Measurements from ENCODE around the gene LMO1.

The LMO1 gene

DNA sequence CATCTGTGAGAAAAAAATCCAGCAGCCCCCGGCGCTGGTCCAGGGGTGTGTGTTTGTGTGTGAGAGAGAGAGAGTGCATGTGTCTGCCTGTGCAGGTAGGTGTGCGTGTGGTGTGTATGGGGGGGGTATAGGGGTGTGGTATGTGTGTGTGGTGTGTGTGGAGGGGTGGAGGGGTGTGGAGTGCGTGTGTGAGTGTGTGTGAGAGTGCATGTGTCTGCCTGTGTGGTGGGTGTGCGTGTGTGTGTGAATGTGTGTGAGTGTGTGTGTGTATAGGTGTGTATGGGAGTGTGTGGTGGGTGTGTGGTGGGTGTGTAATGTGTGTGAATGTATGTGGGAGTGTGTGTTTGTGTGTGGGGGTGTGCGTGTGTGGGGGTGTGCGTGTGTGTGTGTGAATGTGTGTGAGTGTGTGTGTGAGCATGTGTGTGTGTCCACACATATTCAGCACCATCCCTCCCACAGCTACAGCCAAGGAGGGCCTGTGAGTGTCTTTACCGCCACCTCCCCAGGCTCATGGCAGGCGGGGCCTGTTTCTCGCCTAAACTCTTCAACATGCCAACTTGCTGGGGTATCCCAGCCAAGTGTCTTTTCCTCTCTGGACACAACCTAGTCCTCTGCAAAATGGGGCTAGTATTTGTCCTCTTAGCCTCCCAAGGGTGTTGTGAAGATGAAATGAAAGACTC, 11.9 kb downstream of the LMO1 start:
- no peaks in the 10 kb centered on the region for H3K4me1 ChIP-seq (ENCODE audit: insufficient read depth, low read length)
- H3K9me3 ChIP-seq (ENCODE audit: insufficient read depth, low read depth, low read length): no peaks in the 10 kb centered on the region
- H3K36me3 ChIP-seq (ENCODE audit: insufficient read depth, low read depth, low read length): no peaks in the 10 kb centered on the region
- H3K27me3 ChIP-seq (ENCODE audit: insufficient read depth, low read length): peaks cover 4% of the 10 kb centered on the region; the same call in 1 of the 2 replicates
- H3K9ac ChIP-seq (ENCODE audit: low read depth, low read length): no peak overlapping the region
- H3K4me3 ChIP-seq (ENCODE audit: low read length): no peak overlapping the region
- H3K27ac ChIP-seq (ENCODE audit: low read length): no peak overlapping the region

DNA sequence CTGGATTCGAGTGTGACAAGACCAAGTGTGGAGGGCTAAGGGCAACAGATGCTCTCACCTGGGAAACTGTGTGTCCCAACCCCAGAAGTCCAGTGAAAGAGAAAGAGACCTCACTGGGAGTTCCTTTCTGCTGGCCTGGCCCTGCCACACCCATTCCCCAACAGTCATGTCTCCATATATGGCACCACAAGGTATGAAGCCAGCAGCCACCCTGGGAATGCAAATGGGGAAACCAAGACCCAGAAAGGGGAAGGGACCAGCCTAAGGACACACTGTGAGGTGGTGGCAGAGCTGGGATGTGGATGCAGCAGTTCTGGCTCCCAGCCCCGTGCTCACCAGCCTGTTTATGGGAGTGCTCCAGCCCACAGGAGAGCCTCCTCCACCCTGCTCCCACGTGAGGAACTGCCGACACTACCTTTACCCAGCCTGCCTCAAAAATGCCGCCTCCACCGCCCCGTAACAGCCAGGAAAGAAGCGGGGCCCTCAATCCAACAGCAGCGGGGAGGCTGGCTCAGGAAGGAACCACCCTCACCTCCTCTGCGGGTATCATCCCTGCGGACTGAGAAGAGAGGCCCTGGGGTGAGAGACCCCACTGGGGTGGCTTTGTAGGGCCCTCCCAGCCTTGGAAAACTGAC, 12.6 kb downstream of the LMO1 start:
- Histone ChIP-seq H3K27ac (ENCODE audit: low read length) (no peak overlapping the region), H3K36me3 (ENCODE audit: insufficient read depth, low read depth, low read length) (no peaks in the 10 kb centered on the region), H3K9me3 (ENCODE audit: insufficient read depth, low read depth, low read length) (no peaks in the 10 kb centered on the region), H3K4me3 (ENCODE audit: low read length) (no peak overlapping the region), H3K27me3 (ENCODE audit: insufficient read depth, low read length) (peaks cover 4% of the 10 kb centered on the region; the same call in 1 of the 2 replicates), H3K4me1 (ENCODE audit: insufficient read depth, low read length) (no peaks in the 10 kb centered on the region), H3K9ac (ENCODE audit: low read depth, low read length) (no peak overlapping the region)

DNA sequence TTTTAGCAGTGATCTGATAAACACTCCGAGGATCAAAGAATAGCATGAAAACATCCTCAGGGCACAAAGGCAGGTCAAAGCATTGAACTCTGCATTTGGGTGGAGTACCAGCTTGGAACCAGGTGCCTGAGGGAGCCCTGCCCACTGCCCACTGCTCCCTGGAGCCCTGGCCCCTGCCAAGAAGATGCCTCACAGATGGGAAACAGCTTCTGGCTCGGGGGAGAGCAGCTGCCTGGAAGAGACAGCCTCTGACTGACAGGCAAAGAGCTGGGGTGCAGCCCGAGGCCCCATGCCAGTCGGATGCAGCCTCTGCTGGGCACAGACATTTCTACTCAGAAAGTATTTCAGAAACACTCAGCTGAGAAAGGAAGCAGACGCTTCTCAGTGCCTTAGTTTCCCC, 13.2 kb downstream of the LMO1 start:
- Histone ChIP-seq H3K27me3 (ENCODE audit: insufficient read depth, low read length) (peaks cover 4% of the 10 kb centered on the region; the same call in 1 of the 2 replicates), H3K9me3 (ENCODE audit: insufficient read depth, low read depth, low read length) (no peaks in the 10 kb centered on the region), H3K4me3 (ENCODE audit: low read length) (no peak overlapping the region), H3K4me1 (ENCODE audit: insufficient read depth, low read length) (no peaks in the 10 kb centered on the region), H3K27ac (ENCODE audit: low read length) (no peak overlapping the region), H3K9ac (ENCODE audit: low read depth, low read length) (no peak overlapping the region), H3K36me3 (ENCODE audit: insufficient read depth, low read depth, low read length) (no peaks in the 10 kb centered on the region)

DNA sequence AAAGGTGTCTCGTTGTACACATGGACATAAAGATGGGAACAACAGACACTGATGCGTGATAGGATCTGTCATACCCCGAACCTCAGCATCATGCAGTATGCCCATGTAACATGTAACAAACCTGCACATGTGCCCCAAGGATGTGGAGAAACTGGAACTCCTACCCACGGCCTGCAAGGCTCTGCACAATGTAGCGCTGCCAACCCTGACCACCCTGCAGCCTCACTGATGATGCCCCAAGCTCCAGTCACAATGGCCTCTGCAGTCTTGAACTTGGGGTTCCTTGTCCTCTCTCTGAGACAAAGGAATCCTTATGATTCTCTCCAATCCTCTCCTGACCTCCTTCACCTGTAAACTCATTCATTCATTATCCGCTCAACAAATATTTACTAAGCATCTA, 14.2 kb downstream of the LMO1 start:
- H3K9me3 ChIP-seq (ENCODE audit: insufficient read depth, low read depth, low read length): no peaks in the 10 kb centered on the region
- H3K4me3 ChIP-seq (ENCODE audit: low read length): no peak overlapping the region
- no peak overlapping the region for H3K9ac ChIP-seq (ENCODE audit: low read depth, low read length)
- peaks cover 4% of the 10 kb centered on the region; the same call in 1 of the 2 replicates for H3K27me3 ChIP-seq (ENCODE audit: insufficient read depth, low read length)
- H3K36me3 ChIP-seq (ENCODE audit: insufficient read depth, low read depth, low read length): no peaks in the 10 kb centered on the region
- H3K27ac ChIP-seq (ENCODE audit: low read length): no peak overlapping the region
- no peaks in the 10 kb centered on the region for H3K4me1 ChIP-seq (ENCODE audit: insufficient read depth, low read length)

- no peaks in the 10 kb centered on the region for H3K36me3 ChIP-seq (ENCODE audit: insufficient read depth, low read depth, low read length)
- H3K4me1 ChIP-seq (ENCODE audit: insufficient read depth, low read length): no peaks in the 10 kb centered on the region
- peaks cover 4% of the 10 kb centered on the region; the same call in 1 of the 2 replicates for H3K27me3 ChIP-seq (ENCODE audit: insufficient read depth, low read length)
- no peak overlapping the region for H3K9ac ChIP-seq (ENCODE audit: low read depth, low read length)
- H3K9me3 ChIP-seq (ENCODE audit: insufficient read depth, low read depth, low read length): no peaks in the 10 kb centered on the region
- no peak overlapping the region for H3K27ac ChIP-seq (ENCODE audit: low read length)
- no peak overlapping the region for H3K4me3 ChIP-seq (ENCODE audit: low read length)
These were observed 14.9 kb downstream of the LMO1 start for GRCh38 chr11:8248786-8249185.

- Histone ChIP-seq H3K4me1 (ENCODE audit: insufficient read depth, low read length) (peaks cover 11% of the 10 kb centered on the region; the same call in 1 of the 2 replicates), H3K36me3 (ENCODE audit: insufficient read depth, low read depth, low read length) (no peaks in the 10 kb centered on the region), H3K9ac (ENCODE audit: low read depth, low read length) (no peak overlapping the region), H3K27me3 (ENCODE audit: insufficient read depth, low read length) (peaks cover 9% of the 10 kb centered on the region; the same call in 1 of the 2 replicates), H3K27ac (ENCODE audit: low read length) (no peak overlapping the region), H3K9me3 (ENCODE audit: insufficient read depth, low read depth, low read length) (no peaks in the 10 kb centered on the region), H3K4me3 (ENCODE audit: low read length) (no peak overlapping the region)
These were observed 16.4 kb downstream of the LMO1 start for GRCh38 chr11:8247312-8247711.

- H3K9me3 ChIP-seq (ENCODE audit: insufficient read depth, low read depth, low read length): no peaks in the 10 kb centered on the region
- no peak overlapping the region for H3K27ac ChIP-seq (ENCODE audit: low read length)
- H3K4me1 ChIP-seq (ENCODE audit: insufficient read depth, low read length): peaks cover 19% of the 10 kb centered on the region; the same call in 1 of the 2 replicates
- H3K27me3 ChIP-seq (ENCODE audit: insufficient read depth, low read length): peaks cover 5% of the 10 kb centered on the region; the same call in 1 of the 2 replicates
- H3K36me3 ChIP-seq (ENCODE audit: insufficient read depth, low read depth, low read length): no peaks in the 10 kb centered on the region
- no peak overlapping the region for H3K4me3 ChIP-seq (ENCODE audit: low read length)
- no peak overlapping the region; the same call in 1 of the 2 replicates for H3K9ac ChIP-seq (ENCODE audit: low read depth, low read length)
These were observed 20.2 kb downstream of the LMO1 start for GRCh38 chr11:8243458-8243857.

- Histone ChIP-seq H3K4me3 (ENCODE audit: low read length) (no peak overlapping the region), H3K27me3 (ENCODE audit: insufficient read depth, low read length) (peaks cover 5% of the 10 kb centered on the region; the same call in 1 of the 2 replicates), H3K9me3 (ENCODE audit: insufficient read depth, low read depth, low read length) (no peaks in the 10 kb centered on the region), H3K36me3 (ENCODE audit: insufficient read depth, low read depth, low read length) (no peaks in the 10 kb centered on the region), H3K4me1 (ENCODE audit: insufficient read depth, low read length) (peaks cover 19% of the 10 kb centered on the region; the same call in 1 of the 2 replicates), H3K9ac (ENCODE audit: low read depth, low read length) (no peak overlapping the region), H3K27ac (ENCODE audit: low read length) (no peak overlapping the region)
These were observed 21.0 kb downstream of the LMO1 start for GRCh38 chr11:8242499-8243280.

- H3K9me3 ChIP-seq (ENCODE audit: insufficient read depth, low read depth, low read length): no peaks in the 10 kb centered on the region
- H3K27me3 ChIP-seq (ENCODE audit: insufficient read depth, low read length): peaks cover 5% of the 10 kb centered on the region; the same call in 1 of the 2 replicates
- no peaks in the 10 kb centered on the region for H3K36me3 ChIP-seq (ENCODE audit: insufficient read depth, low read depth, low read length)
- H3K9ac ChIP-seq (ENCODE audit: low read depth, low read length): no peak overlapping the region
- H3K27ac ChIP-seq (ENCODE audit: low read length): no peak overlapping the region
- peaks cover 19% of the 10 kb centered on the region; the same call in 1 of the 2 replicates for H3K4me1 ChIP-seq (ENCODE audit: insufficient read depth, low read length)
- H3K4me3 ChIP-seq (ENCODE audit: low read length): no peak overlapping the region
These were observed 21.6 kb downstream of the LMO1 start for GRCh38 chr11:8242118-8242475.

DNA sequence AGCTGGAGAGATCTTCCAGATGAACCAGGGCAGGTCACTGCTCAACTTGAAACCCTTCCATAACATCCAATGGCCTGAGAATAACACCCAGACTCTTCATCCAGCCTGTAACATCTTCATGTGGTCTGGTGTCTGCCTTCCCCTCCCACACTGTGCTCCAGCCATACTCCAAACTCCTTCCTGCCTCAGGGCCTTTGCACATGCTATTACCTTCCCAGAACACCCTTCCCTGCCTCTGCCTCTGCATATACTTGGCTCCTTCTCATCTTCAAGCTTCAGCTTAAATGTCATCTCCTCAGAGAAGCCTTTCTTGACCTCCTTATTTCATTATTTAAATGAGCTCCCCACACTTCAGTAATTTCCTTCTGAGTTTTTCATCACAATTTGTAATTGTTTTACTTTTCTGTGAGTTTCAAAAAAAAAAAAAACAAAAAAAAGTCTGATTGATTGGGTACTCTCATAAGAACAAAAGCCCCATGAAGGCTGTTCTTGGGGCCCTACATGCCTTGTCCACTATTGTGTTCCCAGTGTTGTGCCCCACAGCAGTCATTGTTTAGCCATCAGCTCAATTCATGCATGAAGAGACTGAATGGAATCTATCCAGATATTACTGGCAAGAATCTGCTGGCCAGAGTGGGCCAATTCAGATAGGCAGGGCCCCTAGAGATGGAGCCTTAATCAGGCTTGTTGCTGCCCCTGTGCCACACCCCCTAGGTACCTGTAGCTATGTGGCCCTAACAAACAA, 22.1 kb downstream of the LMO1 start:
- Histone ChIP-seq H3K4me1 (ENCODE audit: insufficient read depth, low read length) (peaks cover 19% of the 10 kb centered on the region; the same call in 1 of the 2 replicates), H3K36me3 (ENCODE audit: insufficient read depth, low read depth, low read length) (no peaks in the 10 kb centered on the region), H3K9ac (ENCODE audit: low read depth, low read length) (no peak overlapping the region), H3K9me3 (ENCODE audit: insufficient read depth, low read depth, low read length) (no peaks in the 10 kb centered on the region), H3K4me3 (ENCODE audit: low read length) (no peak overlapping the region), H3K27ac (ENCODE audit: low read length) (no peak overlapping the region), H3K27me3 (ENCODE audit: insufficient read depth, low read length) (peaks cover 5% of the 10 kb centered on the region; the same call in 1 of the 2 replicates)

DNA sequence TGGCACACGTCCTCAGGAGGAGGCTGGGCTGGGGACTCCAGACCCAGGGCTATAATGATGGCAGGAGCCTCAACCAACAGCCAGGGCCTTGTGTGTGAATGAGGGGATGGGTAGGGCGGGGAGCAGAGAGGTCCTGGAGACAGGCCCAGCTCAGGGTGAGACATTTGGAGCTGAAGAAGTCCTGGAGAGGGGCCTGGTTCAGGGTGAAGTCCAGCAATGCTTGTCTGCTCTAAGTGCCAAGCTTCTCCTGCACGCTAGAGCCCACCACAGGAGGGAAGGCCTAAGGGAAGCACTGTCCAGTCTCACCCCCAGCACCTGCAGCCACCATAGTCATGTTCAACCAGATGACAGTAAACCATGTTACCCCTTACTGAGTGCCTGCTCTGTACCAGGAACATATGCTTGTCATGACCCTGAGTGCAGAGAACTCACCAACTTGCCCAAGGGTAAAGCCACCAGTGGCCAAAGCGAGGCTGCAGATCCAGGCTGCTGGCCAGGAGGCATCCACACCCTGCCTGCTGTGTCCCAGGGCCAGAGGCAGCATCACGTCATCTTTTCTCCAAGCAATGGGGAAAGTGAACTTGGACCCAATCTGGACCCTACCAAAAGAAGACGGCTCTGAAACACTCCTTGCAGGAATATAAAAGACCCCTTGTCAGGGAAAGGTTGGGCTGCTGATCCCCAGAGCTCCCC, 24.0 kb downstream of the LMO1 start:
- H3K36me3 ChIP-seq (ENCODE audit: insufficient read depth, low read depth, low read length): no peaks in the 10 kb centered on the region
- H3K27ac ChIP-seq (ENCODE audit: low read length): no peak overlapping the region
- H3K9ac ChIP-seq (ENCODE audit: low read depth, low read length): no peak overlapping the region
- peaks cover 19% of the 10 kb centered on the region for H3K4me1 ChIP-seq (ENCODE audit: insufficient read depth, low read length)
- H3K4me3 ChIP-seq (ENCODE audit: low read length): no peak overlapping the region
- H3K27me3 ChIP-seq (ENCODE audit: insufficient read depth, low read length): peaks cover 5% of the 10 kb centered on the region; the same call in 1 of the 2 replicates
- H3K9me3 ChIP-seq (ENCODE audit: insufficient read depth, low read depth, low read length): no peaks in the 10 kb centered on the region
